Hepatocyte (in vitro differentiated cells): ENCODE results near the gene CDK4.

ENCODE experiments used
- EZH2 ChIP-seq: fragments of 200-600 bp; sonication (generic); IDR thresholded peaks from 2 replicates; pipeline ENCODE4 v1.6.1; 2016; ENCODE audit warnings: antibody characterized with exemption, mild to moderate bottlenecking, borderline replicate concordance
- EZH2phosphoT487 ChIP-seq: fragments of 200-600 bp; sonication (generic); IDR thresholded peaks from one replicate; pipeline ENCODE4 v1.6.1; 2018; ENCODE audit warnings: antibody characterized with exemption, mild to moderate bottlenecking, low read depth, moderate library complexity; ENCODE audit not compliant: unreplicated experiment, severe bottlenecking
- TF ChIP-seq, protein P1 (sequence below): fragments of 200-600 bp; sonication (generic); IDR thresholded peaks from 2 replicates; pipeline ENCODE4 v1.5.1; 2016; ENCODE audit warnings: antibody characterized with exemption, mild to moderate bottlenecking; ENCODE audit not compliant: poor library complexity

GRCh38 chr12:57735952-57736740 is 16.0 kb downstream of the CDK4 start:
- peak; percentile 8 for TF ChIP-seq EZH2
- TF ChIP-seq, protein P1, sequence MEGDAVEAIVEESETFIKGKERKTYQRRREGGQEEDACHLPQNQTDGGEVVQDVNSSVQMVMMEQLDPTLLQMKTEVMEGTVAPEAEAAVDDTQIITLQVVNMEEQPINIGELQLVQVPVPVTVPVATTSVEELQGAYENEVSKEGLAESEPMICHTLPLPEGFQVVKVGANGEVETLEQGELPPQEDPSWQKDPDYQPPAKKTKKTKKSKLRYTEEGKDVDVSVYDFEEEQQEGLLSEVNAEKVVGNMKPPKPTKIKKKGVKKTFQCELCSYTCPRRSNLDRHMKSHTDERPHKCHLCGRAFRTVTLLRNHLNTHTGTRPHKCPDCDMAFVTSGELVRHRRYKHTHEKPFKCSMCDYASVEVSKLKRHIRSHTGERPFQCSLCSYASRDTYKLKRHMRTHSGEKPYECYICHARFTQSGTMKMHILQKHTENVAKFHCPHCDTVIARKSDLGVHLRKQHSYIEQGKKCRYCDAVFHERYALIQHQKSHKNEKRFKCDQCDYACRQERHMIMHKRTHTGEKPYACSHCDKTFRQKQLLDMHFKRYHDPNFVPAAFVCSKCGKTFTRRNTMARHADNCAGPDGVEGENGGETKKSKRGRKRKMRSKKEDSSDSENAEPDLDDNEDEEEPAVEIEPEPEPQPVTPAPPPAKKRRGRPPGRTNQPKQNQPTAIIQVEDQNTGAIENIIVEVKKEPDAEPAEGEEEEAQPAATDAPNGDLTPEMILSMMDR, result peak; percentile 37
- peak; percentile 23 for TF ChIP-seq EZH2phosphoT487
